Measurements from ENCODE around the gene LTF.
"Not testable (repeated sequence)": the region's sequence is repeated elsewhere in the genome, so short reads cannot be mapped to it uniquely, and the experiment has no call there.

- not testable (repeated sequence) for TF ChIP-seq EZH2 (IDR thresholded peaks at IDR 0.05; ENCODE audit: borderline replicate concordance, insufficient read depth, low read depth, low read length, poor library complexity, severe bottlenecking); CTCF (IDR thresholded peaks at IDR 0.05)
Measured at GRCh38 chr3:46494491-46494890, 29.8 kb upstream of the LTF start.
